SH-SY5Y (cell line): ENCODE results near the gene PRLH.

Experiments
- GATA2 ChIP-seq: IDR thresholded peaks from 2 replicates; pipeline ENCODE4 v1.6.1; 2011; ENCODE audit warnings: mild to moderate bottlenecking, low read depth, low read length
- GATA3 ChIP-seq: IDR thresholded peaks from 2 replicates; pipeline ENCODE4 v1.6.1; 2011; ENCODE audit warnings: low read depth, mild to moderate bottlenecking, low read length, moderate library complexity

DNA sequence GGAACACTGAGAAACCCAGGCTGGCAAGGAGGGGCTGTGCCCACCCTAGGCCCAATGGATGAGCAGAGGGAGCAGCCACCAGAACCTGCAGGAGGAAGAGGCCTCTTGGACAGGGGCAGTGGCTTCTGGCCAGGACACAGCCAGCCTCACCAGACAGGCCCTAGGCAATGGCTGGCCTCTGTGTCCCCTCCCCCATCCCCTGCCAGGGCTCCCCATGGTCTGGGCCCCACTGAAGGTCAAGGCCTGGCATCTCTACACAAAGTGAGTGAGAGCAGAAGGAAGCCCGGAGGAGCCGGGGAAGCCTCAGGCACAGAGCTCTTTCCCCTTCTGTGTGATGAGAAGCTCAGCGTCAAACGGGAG, 6.3 kb downstream of the PRLH start:
- TF ChIP-seq GATA2 (no peak), GATA3 (no peak)
